Measurements from ENCODE around the gene MBP.

- TF ChIP-seq CTCF (conservative IDR thresholded peaks at IDR 0.05; ENCODE audit: low read depth in 2 of 2), result no peak
- TF ChIP-seq REST (IDR thresholded peaks at IDR 0.05; ENCODE audit: unreplicated experiment), result no peak
- no peak for TF ChIP-seq POLR2AphosphoS5 (IDR thresholded peaks at IDR 0.05; ENCODE audit: low read depth)
- no peak for TF ChIP-seq ZNF114 (CRISPR knock-in tag; IDR thresholded peaks at IDR 0.05)
- TF ChIP-seq CREB1 (CRISPR knock-in tag; IDR thresholded peaks at IDR 0.05; ENCODE audit: low read depth), result no peak
- TF ChIP-seq EZH2phosphoT487 (IDR thresholded peaks at IDR 0.05; ENCODE audit: unreplicated experiment), result no peak
- TF ChIP-seq STAT1 (IDR thresholded peaks at IDR 0.05; ENCODE audit: unreplicated experiment), result no peak
These were observed 112.0 kb downstream of the MBP start for GRCh38 chr18:77020561-77020960.

Measured in GM23338 (cell line).